8988T (cell line): ENCODE measurements around the gene ANXA11.
"Not testable (repeated sequence)": the region's sequence is repeated elsewhere in the genome, so short reads cannot be mapped to it uniquely, and the experiment has no call there.

Experiments used
- DNase-seq: peaks from one replicate; pipeline ENCODE4 v3.0.0; 2011

Gene ANXA11

GRCh38 chr10:80205477-80206276 lies at the start of gene ANXA11:
TSS of gene ANXA11 (minus strand) at chr10:80205537. CDS start at chr10:80172861, 32,676 bp downstream.
- DNase-seq = peak; percentile 71

- DNase-seq = not testable (repeated sequence)
Measured at GRCh38 chr10:80254726-80255125, 49.4 kb upstream of the ANXA11 start.

GRCh38 chr10:80253963-80254271 lies 48.6 kb upstream of the ANXA11 start:
- DNase-seq = not testable (repeated sequence)

GRCh38 chr10:80253266-80253962 lies 48.1 kb upstream of the ANXA11 start:
- no peak for DNase-seq

GRCh38 chr10:80252296-80252887 lies 47.1 kb upstream of the ANXA11 start:
- DNase-seq = no peak

GRCh38 chr10:80251703-80252280 lies 46.5 kb upstream of the ANXA11 start:
- DNase-seq = not testable (repeated sequence)

- DNase-seq = not testable (repeated sequence)
Measured at GRCh38 chr10:80250399-80250798, 45.1 kb upstream of the ANXA11 start.

- DNase-seq = not testable (repeated sequence)
Measured at GRCh38 chr10:80249906-80250305, 44.6 kb upstream of the ANXA11 start.

GRCh38 chr10:80247611-80248010 lies 42.3 kb upstream of the ANXA11 start:
- DNase-seq = not testable (repeated sequence)

- DNase-seq = not testable (repeated sequence)
Measured at GRCh38 chr10:80244371-80244770, 39.0 kb upstream of the ANXA11 start.

- not testable (repeated sequence) for DNase-seq
Measured at GRCh38 chr10:80242341-80242740, 37.0 kb upstream of the ANXA11 start.

GRCh38 chr10:80236457-80236856 lies 31.1 kb upstream of the ANXA11 start:
- DNase-seq = not testable (repeated sequence)

- not testable (repeated sequence) for DNase-seq
Measured at GRCh38 chr10:80234331-80235235, 29.2 kb upstream of the ANXA11 start.

GRCh38 chr10:80233871-80234270 lies 28.5 kb upstream of the ANXA11 start:
- not testable (repeated sequence) for DNase-seq

- not testable (repeated sequence) for DNase-seq
Measured at GRCh38 chr10:80226723-80227122, 21.4 kb upstream of the ANXA11 start.

- not testable (repeated sequence) for DNase-seq
Measured at GRCh38 chr10:80223031-80223419, 17.7 kb upstream of the ANXA11 start.

- not testable (repeated sequence) for DNase-seq
Measured at GRCh38 chr10:80218878-80219277, 13.5 kb upstream of the ANXA11 start.

- DNase-seq = not testable (repeated sequence)
Measured at GRCh38 chr10:80214368-80214982, 9.1 kb upstream of the ANXA11 start.

- DNase-seq = not testable (repeated sequence)
Measured at GRCh38 chr10:80212535-80213115, 7.3 kb upstream of the ANXA11 start.

GRCh38 chr10:80211786-80212185 lies 6.4 kb upstream of the ANXA11 start:
- DNase-seq = no peak

GRCh38 chr10:80210259-80210658 lies 4.9 kb upstream of the ANXA11 start:
- DNase-seq = no peak
